Lung microvascular endothelial cell (primary cell): ENCODE results near the gene AGAP6. TPM values are rescaled to one million over a fixed set of nuclear protein-coding genes. Genes with fewer than 3 reads are reported as not detected.
"Not testable (repeated sequence)": the region's sequence is repeated elsewhere in the genome, so short reads cannot be mapped to it uniquely, and the experiment has no call there.

ENCODE experiments used
- DNase-seq, 2 donors: peaks; one replicate each; pipeline versions ENCODE4 v3.0.0 to v3.0.0-alpha.2; 2010; ENCODE audit warnings: low read depth in 2 of 2
- total RNA-seq: library from RNA; depleted of rRNA; stranded (reverse); fragments of >200 nt; gene quantifications from 2 replicates; pipeline ENCODE4 v1.2.1, GENCODE V29; 2014

Gene AGAP6
- 0.65 and 2.2 TPM in 2 replicates for total RNA-seq

DNA sequence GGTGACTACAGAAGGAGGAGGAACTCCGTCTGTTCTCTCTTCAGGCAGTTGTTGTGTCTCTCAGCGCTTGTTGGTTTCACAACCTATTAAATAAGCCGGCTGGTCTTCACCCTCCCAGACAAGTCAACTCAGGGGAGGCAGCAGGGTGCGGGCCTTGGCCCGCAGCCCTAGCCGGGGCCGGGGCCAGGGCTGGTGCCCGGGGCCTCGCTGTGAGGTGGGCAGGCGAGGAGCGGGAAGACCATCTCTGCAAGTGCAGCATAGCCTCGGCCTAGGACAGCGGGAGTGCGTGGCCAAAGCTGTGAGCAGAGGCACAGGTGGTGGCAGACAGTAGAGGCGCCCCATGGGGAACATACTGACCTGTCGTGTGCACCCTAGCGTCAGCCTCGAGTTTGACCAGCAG lies at the start of gene AGAP6:
Gene AGAP6, plus strand, starts transcription at position 31 of the 400 bp plus-strand sequence. Its CDS starts 310 bp downstream, at position 341.
- not testable (repeated sequence) for DNase-seq

- peak; percentile 77 to 86 for DNase-seq
Measured at GRCh38 chr10:49941447-49942338, 46.5 kb upstream of the AGAP6 start, which contains the start of the genes PARG and TIMM23B. PARG (minus strand) TSS chr10:49942027; CDS start chr10:49941725, 302 bp downstream. TIMM23B (plus strand) TSS chr10:49942053; CDS start chr10:49942195, 142 bp downstream.

DNA sequence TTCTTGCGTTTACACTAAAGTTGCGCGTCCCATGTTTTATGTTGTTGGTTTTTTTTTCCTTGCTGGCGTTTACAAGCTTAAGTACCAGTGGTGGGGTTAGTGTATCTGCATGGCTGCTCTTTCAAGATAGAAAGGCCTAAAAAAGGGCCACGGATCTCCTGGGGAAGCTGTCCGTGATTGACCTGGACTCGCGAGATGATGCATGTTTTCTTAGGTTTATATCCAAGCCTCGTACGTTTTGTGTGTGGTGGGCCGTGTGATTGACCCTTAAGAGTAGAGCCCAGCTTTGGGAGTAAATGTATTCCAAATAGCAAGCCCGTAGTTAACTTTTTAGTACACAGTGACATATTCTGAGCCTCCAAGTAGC lies 45.9 kb upstream of the AGAP6 start:
- DNase-seq, result peak; percentile 28 to 34

- not testable (repeated sequence) for DNase-seq
Measured at GRCh38 chr10:49943607-49944006, 44.6 kb upstream of the AGAP6 start.

- DNase-seq, result not testable (repeated sequence)
Measured at GRCh38 chr10:49948142-49948541, 40.1 kb upstream of the AGAP6 start.

DNA sequence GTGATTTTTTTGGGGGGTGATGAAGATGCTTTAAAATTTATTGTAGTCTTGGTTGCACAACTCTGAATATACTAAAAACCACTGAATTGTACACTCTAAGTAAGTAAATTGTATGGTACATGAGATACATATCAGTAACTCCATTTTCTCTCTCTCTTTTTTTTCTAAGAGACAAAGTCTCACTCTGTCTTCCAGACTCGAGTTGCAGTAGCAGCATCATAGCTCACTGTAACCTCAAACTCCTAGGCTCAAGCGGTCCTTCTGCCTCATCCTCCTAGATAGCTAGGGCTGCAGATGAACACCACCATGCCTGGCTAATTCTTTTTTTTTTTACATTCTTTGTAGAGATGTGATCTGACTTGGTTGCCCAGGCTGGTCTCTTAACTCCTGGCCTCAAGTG lies 39.5 kb upstream of the AGAP6 start:
- not testable (repeated sequence) for DNase-seq

- DNase-seq, result not testable (repeated sequence)
Measured at GRCh38 chr10:49952006-49952405, 36.2 kb upstream of the AGAP6 start.

DNA sequence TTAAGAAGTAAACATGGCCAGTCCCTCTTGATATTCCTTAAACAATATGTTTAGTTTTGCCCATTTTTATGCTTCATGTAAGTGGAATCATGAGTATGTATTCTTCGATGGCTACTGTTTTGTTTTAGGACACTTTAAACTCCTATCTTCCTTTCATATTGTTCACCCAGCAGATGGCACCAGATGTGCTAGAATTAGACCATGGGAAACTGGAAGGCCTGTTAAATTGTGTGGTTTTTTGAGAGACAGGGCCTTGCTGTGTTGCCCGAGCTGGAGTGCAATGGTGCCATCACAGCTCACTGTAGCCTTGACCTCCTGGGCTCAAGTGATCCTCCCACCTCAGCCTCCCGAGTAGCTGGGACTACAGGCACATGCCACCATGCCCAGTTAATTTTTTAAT lies 35.1 kb upstream of the AGAP6 start:
- DNase-seq, result peak; percentile 13 to 24

DNA sequence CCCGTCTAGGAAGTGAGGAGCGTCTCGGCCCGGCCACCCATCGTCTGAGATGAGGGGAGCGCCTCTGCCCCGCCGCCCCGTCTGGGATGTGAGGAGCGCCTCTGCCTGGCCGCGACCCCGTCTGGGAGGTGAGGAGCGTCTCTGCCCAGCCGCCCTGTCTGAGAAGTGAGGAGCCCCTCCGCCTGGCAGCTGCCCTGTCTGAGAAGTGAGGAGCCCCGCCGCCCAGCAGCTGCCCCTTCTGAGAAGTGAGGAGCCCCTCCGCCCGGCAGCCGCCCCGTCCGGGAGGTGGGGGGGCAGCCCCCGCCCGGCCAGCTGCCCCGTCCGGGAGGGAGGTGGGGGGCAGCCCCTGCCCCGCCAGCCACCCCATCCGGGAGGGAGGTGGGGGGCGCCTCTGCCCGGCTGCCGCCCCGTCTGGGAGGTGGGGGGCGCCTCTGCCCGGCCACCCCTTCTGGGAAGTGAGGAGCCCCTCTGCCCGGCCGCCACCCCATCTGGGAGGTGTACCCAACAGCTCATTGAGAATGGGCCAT lies 17.8 kb upstream of the AGAP6 start:
- not testable (repeated sequence) for DNase-seq

DNA sequence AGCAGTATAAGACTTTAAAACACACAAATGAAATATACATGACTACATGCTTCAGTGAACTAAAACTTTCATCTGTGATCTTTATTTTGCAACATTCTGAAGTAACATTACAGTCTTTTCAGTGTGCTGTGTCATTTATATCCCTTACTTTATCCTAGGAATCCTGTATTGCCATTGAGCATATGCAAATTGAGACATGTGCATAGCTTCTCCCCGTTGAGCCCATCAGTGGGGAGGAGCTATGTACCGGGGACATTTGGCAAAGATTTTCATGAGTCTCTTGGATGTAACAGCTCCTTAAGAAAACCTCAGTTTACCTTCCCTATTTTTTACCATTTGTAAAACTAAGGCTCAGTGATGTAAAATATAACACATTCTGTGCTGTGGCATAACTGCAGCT lies 16.7 kb upstream of the AGAP6 start:
- not testable (repeated sequence) for DNase-seq

DNA sequence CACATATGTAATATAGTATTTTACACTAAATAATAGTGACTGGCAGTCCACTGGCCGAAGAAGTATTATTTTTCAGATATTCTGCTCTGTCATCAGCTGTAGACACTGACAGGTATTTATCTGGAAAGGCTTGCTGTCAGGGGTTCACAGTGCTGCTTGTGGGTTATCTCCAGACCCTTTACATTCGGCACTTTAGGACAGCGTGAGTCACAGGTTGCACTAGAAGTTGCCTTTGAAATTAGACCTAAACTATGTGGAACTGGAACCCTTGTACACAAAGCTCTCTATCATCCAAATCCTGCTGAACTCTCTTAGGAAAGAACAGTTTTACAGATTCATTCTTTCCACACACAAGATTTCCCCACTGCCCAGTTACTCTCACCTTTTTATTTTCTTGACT lies 16.1 kb upstream of the AGAP6 start:
- DNase-seq, result not testable (repeated sequence)

GRCh38 chr10:49977756-49978155 lies 10.4 kb upstream of the AGAP6 start:
- not testable (repeated sequence) for DNase-seq

- DNase-seq, result not testable (repeated sequence)
Measured at GRCh38 chr10:49987207-49987606, 999 bp upstream of the AGAP6 start.

GRCh38 chr10:49995321-49995720 lies 7.1 kb downstream of the AGAP6 start:
- not testable (repeated sequence) for DNase-seq

GRCh38 chr10:50014024-50014423 lies 25.8 kb downstream of the AGAP6 start:
- DNase-seq, result not testable (repeated sequence)

DNA sequence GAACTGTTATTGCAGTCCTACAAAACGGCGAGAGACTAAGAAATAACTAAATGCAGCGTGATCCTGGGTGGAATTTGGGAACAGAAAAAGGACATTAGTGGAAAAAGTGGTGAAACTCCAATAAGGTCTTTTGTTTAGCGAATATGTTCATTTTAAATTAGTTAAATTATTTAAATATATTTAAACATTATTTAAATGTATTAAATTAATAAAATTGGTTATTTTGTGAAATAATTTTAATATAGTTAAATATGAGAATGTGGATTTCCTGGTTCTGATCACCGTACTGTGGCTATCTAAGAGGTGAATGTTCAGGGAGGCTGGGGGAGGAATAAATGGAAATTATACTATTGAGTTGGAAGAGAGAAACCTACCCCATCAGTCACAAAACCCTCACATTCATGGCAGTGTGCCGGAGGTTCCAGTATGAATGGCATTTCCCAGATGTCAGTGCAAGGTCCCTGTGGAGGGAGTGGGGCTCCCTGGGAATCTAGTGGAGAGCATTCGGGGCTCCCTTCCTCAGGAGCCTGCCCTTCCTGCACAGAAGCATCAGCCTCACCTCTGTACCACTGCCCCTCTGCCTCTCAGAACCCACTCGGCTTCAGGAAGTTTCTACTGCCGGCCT lies 27.5 kb downstream of the AGAP6 start:
- DNase-seq, result not testable (repeated sequence)

- DNase-seq, result not testable (repeated sequence)
Measured at GRCh38 chr10:50016926-50017325, 28.7 kb downstream of the AGAP6 start.

GRCh38 chr10:50017646-50018045 lies 29.4 kb downstream of the AGAP6 start:
- not testable (repeated sequence) for DNase-seq

DNA sequence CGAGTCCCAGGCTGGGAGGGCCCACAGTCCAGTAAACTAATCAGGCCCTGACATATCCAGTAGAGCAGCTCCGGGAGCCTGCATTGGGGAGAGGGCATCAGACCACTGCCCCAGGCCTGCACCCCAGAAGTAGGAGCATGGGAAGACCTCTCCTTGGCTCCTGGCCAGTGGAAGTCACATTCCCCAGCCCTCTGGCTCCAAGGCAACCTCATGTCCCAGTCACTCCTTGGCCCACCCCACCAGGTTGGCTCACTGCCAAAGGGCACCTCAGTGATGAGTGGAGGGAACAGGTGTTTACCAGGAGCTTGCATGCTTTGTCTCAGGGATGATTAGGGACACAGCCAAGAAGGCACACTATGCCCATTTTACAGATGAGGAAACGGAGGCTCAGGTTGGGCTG lies 31.1 kb downstream of the AGAP6 start:
- DNase-seq, result not testable (repeated sequence)

- DNase-seq, result not testable (repeated sequence)
Measured at GRCh38 chr10:50020451-50021024, 32.3 kb downstream of the AGAP6 start.

- DNase-seq, result no peak
Measured at GRCh38 chr10:50021646-50022045, 33.4 kb downstream of the AGAP6 start.
